ENCODE measurements around the gene AMOTL1.

- TF ChIP-seq CTCF (IDR thresholded peaks at IDR 0.05) (no peak), POLR2A (IDR thresholded peaks at IDR 0.05) (no peak)
These were observed 3.8 kb downstream of the AMOTL1 start for GRCh38 chr11:94771951-94772350.

Data from esophagus squamous epithelium (tissue), 4 donors.